Measurements from ENCODE around the gene DKK3.
A peak's percentile ranks its signal among the peaks of the same experiment; 100 is the strongest.
"Not testable (repeated sequence)": the region's sequence is repeated elsewhere in the genome, so short reads cannot be mapped to it uniquely, and the experiment has no call there.

DKK3 gene

DNA sequence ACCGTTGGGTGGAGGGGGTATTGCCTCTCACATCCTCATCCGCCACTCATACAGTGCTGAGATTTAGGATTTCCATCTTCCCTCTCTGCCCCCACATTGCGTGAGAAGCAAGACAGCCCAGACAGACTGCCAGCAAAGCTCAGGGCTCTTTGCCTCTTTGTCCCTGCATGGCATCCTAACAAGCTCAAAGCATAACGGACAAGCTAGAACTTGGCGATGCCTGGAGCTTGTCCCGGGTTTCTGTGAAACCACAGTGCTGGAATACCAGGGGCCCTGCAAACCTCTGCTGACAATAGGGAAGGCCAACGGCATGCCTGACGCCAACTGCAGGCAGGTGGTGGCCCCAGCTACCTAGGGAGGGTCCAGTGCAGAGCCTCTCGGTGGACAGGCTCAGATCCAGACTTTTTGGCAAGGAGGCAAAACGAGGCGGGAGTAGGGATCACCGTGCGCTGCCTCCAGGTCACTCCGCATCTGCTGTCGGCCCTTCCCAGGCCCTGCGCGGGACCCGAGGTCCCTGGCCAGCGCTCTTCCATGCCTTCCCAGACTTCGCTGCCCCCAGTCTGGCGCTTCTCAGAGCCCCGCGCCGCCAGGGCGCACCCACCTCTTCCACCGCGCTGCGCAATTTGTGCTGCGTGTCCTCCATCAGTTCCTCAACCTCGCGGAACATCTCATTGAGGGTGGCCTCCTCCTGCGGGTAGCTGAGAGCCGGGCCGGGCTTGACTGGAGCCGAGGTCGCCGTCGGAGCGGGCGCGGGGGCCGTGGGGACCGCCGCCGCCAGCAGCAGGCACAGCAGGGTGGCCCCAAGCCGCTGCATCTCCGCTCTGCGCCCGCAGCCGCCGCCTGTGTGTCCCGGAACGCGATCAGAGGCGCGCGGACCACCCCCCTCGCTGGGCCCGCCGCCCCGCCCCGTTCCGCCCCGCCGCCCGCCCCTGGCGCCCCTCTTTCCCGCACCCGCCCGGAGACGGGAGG, at the start of gene DKK3:
TSS of gene DKK3 (minus strand) at position 858 of the 969 bp plus-strand sequence. CDS start at position 814, 44 bp downstream.
- peak in 9 of 14 donors; percentile 20 to 74 (median 43) for DNase-seq

DNA sequence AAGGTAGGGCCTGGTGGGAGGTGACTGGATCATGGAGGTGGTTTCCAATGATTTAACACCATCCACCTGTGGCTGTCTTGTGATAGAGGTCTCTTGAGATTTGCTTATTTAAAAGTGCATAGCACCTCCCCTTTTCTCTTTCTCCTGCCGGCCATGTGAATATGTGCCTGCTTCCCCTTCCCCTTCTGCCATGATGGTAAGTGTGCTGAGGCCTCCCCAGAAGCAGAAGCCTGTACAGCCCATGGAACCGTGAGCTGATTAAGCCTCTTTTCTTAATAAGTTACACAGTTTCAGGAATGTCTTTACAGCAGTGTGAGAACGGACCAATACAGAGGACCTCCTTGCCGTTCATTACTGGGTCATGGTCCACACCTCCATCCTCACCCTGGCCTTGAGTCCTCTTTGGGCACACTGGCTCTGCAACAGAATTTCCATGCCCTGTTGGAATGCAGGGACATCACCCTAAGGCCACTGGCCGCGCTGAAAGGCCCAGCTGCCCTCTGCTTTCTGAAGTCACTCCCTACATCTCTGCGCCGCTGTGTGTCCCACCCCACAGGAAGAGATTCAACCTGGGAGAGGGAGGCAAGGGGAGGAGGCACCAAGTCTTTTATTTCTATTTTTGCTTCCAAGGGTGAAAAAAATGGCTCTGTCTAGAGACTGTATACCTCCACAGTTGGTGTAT, 49.0 kb upstream of the DKK3 start:
- no peak for DNase-seq

DNA sequence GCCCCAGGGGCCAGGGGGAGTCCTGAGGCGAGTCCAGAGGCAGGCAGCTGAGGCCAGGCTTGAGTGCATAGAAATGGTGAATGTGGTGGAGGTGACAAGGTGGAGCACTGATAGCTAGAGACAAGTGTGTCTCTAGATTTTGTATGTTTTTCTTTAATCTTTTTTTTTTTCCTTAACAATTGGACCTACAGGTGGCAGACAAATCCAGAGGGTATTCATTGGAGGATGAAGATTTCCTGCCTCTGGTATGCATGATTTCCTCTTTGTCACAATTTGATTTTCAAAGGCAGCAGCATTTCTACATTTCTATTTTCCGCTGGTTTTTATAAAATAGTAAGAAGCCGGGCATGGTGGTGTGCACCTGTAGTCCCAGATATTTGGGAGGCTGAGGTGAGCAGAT, 47.7 kb upstream of the DKK3 start:
- DNase-seq: no peak

GRCh38 chr11:12053606-12054361, 45.4 kb upstream of the DKK3 start:
- no peak for DNase-seq

DNA sequence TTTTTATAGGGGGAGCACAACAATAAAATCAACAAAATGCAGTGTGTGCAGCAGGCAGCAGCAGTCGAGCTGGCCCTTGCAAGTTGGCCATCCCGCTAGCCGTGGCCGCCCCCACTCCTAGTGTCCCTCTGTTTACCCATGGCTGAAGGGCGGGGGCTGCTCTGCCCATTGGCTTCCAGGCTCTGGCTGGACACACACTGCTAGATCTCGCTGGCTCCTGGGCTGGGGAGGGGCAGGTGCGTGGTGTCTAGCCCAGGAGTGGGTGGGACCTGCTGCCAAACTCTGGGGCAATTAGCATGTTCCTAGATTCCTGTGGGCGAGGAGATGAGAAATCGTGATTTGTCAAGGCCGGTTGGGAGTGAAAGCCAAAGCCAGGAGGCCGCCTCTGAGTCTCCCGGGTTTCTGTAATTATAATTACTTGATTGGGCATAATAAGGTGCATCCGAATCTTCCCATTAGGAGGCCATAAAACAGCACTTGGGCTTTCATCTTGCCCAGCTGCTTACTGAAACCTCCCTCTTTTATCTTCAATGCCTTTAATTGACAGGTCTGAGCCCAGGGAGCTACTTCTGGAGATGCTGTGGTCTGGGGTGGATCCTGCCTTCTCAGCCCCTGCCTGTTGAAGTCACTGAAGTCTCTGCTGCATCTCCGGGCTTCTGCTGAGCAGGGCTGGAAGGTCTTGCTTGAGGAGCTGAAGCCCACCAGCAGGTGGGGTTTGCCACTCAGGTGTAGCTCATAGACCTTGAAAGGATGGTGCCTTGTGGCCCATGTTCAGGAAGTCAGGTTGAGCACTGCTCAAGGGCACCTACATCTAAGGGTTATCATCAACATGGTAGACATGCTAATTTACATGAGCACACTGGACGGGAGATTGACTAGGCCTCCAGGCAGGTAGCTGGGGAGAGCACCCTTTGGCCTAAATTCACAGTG, 44.5 kb upstream of the DKK3 start:
- DNase-seq: no peak

DNA sequence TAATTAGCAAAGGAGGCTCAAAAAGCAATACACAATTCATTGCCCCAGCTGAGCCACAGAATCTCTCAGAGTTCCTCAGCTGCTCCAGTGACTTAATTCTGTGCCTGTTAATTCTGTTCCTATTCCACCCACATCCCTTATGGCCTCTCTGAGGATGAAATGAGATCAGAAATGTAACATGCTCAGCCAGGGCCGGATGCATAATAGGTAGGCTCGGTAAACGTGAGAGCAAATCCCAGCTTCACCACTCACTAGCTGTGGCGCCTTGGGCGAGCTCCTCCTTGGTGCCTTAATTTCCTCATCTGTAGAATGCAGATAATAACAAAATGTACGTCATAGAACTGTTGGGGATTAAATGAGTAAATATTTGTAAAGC, 42.8 kb upstream of the DKK3 start:
- DNase-seq: peak in 1 of 14 donors; percentile 76

DNA sequence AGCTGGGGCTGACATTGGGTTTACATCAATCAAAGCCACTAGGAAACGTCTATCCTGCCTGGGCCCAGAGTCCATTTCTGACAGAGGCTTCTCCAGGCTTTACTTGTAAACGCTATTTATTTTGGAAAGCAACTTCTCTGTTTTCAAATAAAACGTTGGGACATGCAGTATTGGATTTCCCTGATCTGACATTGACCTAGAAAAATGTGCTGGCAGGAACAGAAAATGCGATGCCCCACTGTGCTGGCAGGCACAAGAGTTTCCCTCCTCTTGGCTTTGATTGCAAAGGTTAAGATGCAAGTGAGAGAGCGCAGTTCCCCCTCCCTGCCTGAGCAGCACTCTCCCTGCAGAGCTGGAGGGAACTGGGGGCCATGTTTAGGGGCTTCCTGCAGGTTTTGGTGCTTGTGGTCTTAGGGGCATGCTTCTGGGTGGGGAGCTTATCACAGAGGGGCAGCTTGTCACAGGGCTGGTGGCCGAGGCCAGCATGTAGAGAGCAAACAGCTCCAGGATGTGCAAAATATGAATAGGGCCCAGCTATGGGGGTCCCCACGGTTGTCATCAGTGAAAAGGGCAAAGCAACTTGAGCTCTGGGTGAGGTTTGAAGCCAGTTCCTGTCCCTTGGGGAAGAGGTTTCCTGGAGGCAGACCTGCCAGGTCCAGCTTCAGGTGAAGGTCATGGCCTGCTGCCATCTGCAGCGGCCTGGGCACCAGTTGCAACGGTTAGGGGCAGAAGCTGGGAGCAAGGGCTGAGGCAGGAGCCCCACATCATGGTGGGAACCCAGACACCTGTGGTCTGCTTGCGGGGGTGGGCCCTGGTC, 42.3 kb upstream of the DKK3 start:
- peak in 4 of 14 donors; percentile 6 to 98 (median 22) for DNase-seq

DNA sequence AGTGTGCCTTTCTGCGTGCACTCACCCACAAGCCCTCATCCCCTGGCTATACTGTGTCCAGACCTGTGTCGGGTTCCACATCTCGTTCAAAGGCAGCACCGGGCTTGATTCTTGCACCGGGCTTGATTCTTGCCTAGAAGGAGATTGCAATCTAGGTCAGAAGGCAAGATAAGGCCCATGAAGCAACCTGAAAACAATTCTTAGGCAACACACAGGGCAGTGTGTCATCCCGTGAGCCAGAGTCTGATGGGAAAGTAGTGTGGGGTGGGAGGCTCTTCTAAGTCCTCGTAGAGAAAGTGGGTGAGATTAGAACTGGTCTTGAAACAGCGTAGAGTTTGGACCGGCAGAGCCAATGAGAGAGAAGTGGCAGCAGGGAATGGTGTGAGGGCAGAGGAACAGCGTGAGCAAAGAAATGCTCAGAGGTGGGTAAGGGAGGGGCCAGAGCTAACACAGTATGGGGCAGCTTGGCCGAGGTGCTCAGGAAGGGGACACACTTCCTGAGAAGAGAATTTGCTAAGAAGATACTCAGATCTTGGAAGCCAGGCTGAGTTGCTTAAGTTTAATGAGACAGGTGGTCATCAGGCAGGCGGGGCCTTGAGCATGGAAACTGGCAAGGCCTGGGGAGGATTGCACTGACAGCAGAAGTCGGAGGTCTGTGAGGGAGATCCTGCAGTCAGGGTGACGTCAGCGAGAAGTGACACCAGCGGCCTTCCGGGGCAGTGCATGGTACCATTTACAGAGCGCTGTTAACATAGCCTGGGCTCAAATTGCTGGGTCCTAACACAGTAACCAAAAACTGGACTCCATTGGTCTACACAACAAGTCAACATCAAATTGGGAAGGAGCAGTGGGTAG, 40.7 kb upstream of the DKK3 start:
- DNase-seq: no peak

DNA sequence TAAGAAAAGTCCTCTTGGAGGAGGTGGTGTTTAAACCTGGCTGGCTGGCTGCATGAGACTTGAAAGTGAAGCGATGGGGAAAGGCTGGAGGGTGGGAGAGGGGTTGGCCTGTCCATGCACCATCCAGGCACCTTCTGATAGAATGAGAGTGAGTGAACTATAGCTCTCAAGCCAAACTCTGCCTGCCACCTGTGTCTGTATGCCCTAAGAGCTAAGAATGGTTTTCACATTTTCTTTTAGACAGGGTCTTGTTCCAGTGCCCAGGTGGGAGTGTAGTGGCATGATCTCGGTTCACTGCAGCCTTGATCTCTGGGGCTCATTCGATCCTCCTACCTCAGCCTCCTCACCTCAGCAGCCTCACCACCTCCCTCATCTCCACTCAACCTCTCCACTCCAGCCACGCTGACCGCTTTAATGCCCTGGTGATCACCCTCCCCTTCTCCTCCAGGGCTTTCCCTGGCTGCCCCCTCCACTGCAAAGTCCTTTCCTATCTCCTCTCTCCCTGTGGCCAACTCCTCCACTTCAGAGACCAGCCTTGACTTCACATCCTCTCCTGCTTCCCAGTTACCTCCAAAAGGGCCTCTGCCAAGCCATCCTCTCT, 38.3 kb upstream of the DKK3 start:
- DNase-seq: no peak

DNA sequence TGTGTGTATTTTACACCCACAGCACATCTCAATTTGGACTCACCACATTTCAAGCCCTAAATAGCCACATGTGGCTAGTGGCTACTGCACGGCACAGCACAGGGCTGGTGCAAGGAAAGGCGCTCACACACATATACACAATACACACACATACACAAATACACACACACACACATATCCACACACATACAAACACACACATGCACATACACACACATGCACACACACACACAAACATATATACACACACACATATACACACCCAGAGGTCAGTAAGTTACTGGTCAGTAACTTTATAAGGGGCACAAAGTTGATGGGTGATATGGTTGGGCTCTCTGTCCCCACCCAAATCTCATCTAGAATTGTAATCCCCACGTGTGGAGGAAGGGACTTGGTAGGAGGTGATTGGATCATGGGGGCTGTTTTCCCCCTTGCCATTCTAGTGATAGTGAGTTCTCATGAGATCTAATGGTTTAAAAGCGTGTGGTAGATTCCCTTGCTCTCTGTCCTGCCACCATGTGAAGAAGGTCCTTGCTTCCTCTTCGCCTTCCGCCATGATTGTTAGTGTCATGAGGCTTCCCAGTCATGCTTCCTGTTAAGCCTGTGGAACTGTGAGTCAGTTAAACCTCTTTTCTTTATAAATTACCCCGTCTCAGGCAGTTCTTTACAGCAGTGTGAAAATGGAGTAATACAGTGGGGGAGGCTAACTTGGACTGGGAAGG, 37.6 kb upstream of the DKK3 start:
- DNase-seq: no peak

DNA sequence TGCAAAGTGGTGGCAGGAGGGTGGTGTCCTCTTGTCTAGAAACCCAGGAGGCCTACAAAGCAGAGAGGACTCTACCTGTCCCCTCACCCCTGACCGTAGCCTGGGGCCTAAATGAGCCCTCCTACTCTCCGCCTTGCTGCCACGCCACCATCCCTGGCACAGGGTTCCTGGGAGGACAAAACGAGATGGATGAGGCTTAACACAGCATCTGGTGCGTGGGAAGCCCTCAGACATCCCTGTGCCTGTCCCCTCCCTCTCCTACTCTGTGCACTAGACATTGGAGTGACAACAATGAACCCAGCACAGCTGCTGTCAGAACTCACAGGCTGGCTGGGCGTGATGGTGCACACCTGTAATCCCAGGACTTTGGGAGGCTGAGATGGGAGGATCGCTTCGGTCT, 36.4 kb upstream of the DKK3 start:
- no peak for DNase-seq

- DNase-seq: peak; percentile 8 to 82 (median 66)
These were observed 35.7 kb upstream of the DKK3 start for GRCh38 chr11:12043959-12044791.

DNA sequence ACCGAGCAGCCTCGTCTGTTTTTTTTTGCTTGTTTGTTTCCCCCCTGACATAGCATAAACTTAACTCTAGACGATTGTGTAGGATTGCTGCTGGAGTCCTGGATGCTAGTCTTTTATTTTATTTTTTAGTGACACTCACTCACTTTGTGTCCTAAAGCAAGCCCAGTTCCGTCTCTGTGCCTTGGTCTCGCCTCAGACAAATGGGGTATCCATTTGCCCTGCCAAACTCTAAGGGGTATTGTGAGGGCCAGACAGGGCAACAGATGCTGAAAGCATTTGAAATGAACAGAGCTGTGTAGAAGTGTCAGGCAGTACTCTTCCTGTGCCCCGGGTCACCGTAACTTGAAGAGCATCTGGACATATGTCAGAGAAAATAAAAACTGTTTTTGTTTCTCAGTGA, 34.8 kb upstream of the DKK3 start:
- DNase-seq: no peak

- DNase-seq: no peak
These were observed 33.8 kb upstream of the DKK3 start for GRCh38 chr11:12042215-12042676.

DNA sequence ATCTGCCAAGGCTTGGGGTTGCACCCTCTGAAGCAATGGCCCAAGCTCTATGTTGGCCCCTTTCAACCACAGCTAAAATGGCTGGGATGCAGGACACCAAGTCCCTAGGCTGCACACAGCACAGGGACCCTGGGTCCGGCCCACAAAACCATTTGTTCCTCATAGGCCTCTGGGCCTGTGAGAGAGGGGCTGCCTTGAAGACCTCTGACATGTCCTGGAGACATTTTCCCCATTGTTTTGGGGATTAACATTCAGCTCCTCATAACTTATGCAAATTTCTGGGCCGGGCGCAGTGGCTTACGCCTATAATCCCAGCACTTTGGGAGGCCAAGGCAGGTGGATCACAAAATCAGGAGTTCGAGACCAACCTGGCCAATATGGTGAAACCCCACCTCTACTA, 32.3 kb upstream of the DKK3 start:
- not testable (repeated sequence) for DNase-seq

GRCh38 chr11:12032968-12033367, 24.5 kb upstream of the DKK3 start:
- DNase-seq: no peak

DNA sequence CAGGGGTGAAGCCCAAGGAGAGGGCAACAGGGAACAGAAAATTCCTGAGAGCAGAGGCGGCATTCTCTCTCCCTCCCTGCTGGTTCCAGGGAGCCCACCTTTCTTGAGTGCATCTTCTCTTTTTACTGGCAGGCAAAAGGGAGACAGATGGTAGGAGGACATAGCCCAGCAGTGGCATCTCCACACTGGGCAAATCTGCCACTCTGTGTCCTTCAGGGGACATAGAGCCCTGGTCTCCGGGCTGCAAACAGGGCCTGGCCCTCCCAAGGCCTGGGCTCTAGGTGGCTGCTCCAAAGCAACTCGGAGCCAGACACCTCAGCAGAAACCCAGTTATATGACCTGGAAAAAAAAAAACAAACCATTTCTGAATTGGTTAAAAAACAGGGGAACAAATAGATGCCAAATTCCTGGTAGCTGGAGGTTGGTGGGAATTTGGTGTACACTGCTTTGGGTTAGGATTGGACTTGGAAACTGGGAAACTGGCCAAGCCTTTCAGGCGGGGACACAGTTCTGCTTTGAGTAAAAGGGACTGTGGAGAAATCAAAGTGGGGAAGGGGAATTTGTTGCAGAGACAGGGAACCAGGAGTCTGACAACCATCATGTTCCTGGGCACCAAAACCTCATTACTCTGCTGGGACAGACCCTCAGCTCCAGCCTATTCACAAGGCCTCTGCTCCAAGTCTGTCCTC, 23.6 kb upstream of the DKK3 start:
- peak in 1 of 14 donors; percentile 70 for DNase-seq

All from C1 segment of cervical spinal cord (tissue), 14 donors.